Panc1 (cell line): Measurements from ENCODE around the gene ADAD2.

ENCODE experiments used
- POLR2AphosphoS5 ChIP-seq: IDR thresholded peaks from 2 replicates; pipeline ENCODE4 v1.6.1; 2012; ENCODE audit warnings: mild to moderate bottlenecking, low read depth, low read length, moderate library complexity
- REST ChIP-seq, 2 experiments: IDR thresholded peaks; 2 replicates each; pipeline ENCODE4 v1.6.1; 2011 to 2012; ENCODE audit warnings: low read depth in 2 of 2, control low read depth in 1 of 2, low read length in 1 of 2, mild to moderate bottlenecking in 1 of 2, moderate library complexity in 1 of 2; ENCODE audit not compliant: insufficient read depth in 1 of 2
- TCF7L2 ChIP-seq: IDR thresholded peaks from 2 replicates; pipeline ENCODE4 v1.6.1; 2011; ENCODE audit warnings: mild to moderate bottlenecking, low read depth, low read length, inconsistent platforms
- TF ChIP-seq, protein P1 (sequence below): fragments of 450-650 bp; IDR thresholded peaks from 2 replicates; pipeline ENCODE4 v1.5.1; 2017; ENCODE audit warnings: mild to moderate bottlenecking

DNA sequence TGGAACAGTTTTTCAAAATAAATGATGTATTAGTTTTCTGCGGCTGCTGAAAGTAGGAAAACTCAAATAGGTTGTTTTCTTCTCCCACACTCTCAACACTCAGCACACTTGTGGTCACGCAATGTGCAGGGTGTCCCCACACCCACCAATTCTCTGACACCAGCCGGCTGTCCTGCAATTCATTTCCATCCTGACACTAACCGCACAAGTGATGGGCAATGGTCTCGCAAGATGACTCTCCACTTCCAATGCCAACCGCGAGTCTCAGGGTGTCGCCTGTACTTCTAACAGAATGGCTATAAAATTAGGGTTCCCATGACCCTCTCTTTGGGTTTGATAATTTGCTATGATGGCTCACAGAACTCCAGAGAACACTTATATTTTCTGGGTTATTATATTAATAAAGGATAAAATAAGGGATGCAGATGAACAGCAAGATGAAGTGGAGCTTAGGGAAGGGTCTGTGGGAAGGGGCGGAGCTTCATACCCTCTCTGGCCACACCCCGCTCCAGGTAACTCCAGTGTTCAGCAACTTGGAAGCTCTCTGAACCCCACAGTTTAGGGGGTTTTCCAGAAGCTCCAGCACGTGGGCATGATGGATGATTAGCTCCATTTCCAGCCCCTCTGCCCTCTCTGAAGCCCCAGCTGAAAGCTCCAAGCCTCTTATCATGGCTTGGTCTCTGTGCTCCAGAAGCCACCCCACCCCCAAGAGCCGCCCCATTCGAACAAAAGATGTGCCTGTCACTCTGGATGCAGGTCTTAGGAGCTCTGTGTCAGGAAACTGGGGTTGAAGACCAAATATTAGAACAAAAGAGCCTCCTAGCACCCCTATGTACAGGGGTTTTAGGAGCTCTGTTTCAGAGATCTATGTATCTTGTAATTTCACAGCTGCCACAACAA is 23.9 kb upstream of the ADAD2 start:
- TF ChIP-seq, protein P1, sequence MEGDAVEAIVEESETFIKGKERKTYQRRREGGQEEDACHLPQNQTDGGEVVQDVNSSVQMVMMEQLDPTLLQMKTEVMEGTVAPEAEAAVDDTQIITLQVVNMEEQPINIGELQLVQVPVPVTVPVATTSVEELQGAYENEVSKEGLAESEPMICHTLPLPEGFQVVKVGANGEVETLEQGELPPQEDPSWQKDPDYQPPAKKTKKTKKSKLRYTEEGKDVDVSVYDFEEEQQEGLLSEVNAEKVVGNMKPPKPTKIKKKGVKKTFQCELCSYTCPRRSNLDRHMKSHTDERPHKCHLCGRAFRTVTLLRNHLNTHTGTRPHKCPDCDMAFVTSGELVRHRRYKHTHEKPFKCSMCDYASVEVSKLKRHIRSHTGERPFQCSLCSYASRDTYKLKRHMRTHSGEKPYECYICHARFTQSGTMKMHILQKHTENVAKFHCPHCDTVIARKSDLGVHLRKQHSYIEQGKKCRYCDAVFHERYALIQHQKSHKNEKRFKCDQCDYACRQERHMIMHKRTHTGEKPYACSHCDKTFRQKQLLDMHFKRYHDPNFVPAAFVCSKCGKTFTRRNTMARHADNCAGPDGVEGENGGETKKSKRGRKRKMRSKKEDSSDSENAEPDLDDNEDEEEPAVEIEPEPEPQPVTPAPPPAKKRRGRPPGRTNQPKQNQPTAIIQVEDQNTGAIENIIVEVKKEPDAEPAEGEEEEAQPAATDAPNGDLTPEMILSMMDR, result no peak
- no peak for TF ChIP-seq TCF7L2
- no peak for TF ChIP-seq POLR2AphosphoS5
- no peak for TF ChIP-seq REST (IDR thresholded peaks at IDR 0.05; ENCODE audit: insufficient read depth in 1 of 2, low read depth in 2 of 2, low read length in 1 of 2)
